BLaER1 (cell line): Measurements from ENCODE around the gene COL26A1.
A peak's percentile ranks its signal among the peaks of the same experiment; 100 is the strongest.
"Not testable (repeated sequence)": the region's sequence is repeated elsewhere in the genome, so short reads cannot be mapped to it uniquely, and the experiment has no call there.

Source experiments
- H3K27ac ChIP-seq: shearing (Covaris generic); formaldehyde crosslinking; 2 replicates; pipeline ENCODE4 v1.8.1; 2022
- H3K27me3 ChIP-seq: shearing (Covaris generic); formaldehyde crosslinking; 2 replicates; pipeline ENCODE4 v1.8.1; 2022
- H3K36me3 ChIP-seq: shearing (Covaris generic); formaldehyde crosslinking; 2 replicates; pipeline ENCODE4 v1.8.1; 2022
- H3K4me1 ChIP-seq: shearing (Covaris generic); formaldehyde crosslinking; 2 replicates; pipeline ENCODE4 v1.8.1; 2022
- H3K4me2 ChIP-seq: shearing (Covaris generic); formaldehyde crosslinking; 2 replicates; pipeline ENCODE4 v1.8.1; 2022
- H3K4me3 ChIP-seq: shearing (Covaris generic); formaldehyde crosslinking; 2 replicates; pipeline ENCODE4 v1.8.1; 2022
- H3K9ac ChIP-seq: shearing (Covaris generic); formaldehyde crosslinking; 2 replicates; pipeline ENCODE4 v1.8.1; 2022
- H3K9me3 ChIP-seq: shearing (Covaris generic); formaldehyde crosslinking; 2 replicates; pipeline ENCODE4 v1.8.1; 2022
- H4K20me1 ChIP-seq: shearing (Covaris generic); formaldehyde crosslinking; 2 replicates; pipeline ENCODE4 v1.8.1; 2022
- Cebpa-rat ChIP-seq: shearing (Covaris generic); IDR thresholded peaks from 2 replicates; pipeline ENCODE4 v1.8.1; 2022

The COL26A1 gene

DNA sequence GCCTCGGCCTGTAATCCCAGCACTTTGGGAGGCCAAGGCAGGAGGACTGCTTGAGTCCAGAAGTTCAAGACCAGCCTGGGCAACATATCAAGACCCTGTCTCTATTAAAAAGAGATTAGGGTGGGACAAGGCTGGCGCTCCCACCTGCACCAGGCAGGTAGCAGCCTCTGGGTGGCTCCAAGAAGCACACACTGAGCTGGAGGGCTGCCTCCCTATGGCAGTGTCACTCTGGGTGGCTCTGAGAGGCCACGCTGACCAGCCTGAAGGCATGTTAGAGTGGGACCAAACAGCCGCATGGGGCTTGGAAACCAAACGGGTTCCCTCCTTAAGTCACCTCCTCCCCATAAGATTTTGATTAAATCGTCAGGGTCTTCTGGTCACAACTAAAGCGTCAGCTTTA is 19.8 kb upstream of the COL26A1 start:
- no peak for TF ChIP-seq Cebpa-rat
- H3K4me1 ChIP-seq = peaks cover 5% of the 10 kb centered on the region; the same call in 1 of the 2 replicates
- H4K20me1 ChIP-seq = no peaks in the 10 kb centered on the region
- no peak overlapping the region for H3K27ac ChIP-seq
- H3K9ac ChIP-seq = no peak overlapping the region
- H3K4me2 ChIP-seq = no peak overlapping the region
- no peaks in the 10 kb centered on the region for H3K36me3 ChIP-seq
- H3K9me3 ChIP-seq = no peaks in the 10 kb centered on the region
- no peak overlapping the region for H3K4me3 ChIP-seq
- H3K27me3 ChIP-seq = no peaks in the 10 kb centered on the region

DNA sequence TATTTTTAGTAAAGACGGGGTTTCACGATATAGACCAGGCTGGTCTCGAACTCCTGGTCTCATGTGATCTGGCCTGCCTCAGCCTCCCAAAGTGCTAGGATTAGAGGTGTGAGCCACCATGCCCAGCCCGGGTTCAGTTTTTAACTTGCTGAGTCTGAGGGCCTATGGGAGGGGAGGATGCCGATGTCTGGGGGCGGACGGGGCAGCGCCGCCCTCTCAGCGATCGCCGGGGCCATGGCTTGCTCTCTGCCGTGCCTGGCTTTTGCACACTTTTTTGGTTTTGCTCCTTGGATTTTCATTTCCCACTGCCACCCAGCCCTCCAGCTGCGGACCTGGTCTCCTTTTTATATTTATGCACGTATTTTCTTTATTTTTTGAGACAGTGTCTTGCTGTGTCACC is 15.2 kb upstream of the COL26A1 start:
- Histone ChIP-seq H3K27me3 (no peaks in the 10 kb centered on the region), H3K4me3 (no peak overlapping the region), H4K20me1 (no peaks in the 10 kb centered on the region), H3K4me1 (peaks cover 10% of the 10 kb centered on the region; the same call in 1 of the 2 replicates), H3K27ac (no peak overlapping the region), H3K9ac (no peak overlapping the region), H3K36me3 (no peaks in the 10 kb centered on the region), H3K4me2 (peak overlapping the region; percentile 40), H3K9me3 (no peaks in the 10 kb centered on the region)
- TF ChIP-seq Cebpa-rat = no peak

DNA sequence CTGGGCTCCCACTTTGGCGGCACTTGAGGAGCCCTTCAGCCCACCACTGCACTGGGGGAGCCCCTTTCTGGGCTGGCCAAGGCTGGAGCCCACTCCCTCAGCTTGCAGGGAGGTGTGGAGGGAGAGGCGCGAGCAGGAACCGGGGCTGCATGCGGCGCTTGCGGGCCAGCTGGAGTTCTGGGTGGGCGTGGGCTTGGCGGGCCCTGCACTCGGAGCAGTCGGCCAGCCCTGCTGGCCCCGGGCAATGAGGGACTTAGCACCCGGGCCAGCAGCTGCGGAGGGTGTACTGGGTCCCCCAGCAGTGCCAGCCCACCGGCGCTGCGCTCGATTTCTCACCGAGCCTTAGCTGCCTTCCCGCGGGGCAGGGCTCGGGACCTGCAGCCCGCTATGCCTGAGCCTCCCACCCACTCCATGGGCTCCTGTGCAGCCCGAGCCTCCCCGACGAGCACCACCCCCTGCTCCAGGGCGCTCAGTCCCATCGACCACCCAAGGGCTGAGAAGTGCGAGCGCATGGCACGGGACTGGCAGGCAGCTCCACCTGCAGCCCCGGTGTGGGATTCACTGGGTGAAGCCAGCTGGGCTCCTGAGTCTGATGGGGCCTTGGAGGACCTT is 14.1 kb upstream of the COL26A1 start:
- not testable (repeated sequence) for H3K27ac ChIP-seq, H3K4me3 ChIP-seq, H3K27me3 ChIP-seq, H4K20me1 ChIP-seq, H3K9me3 ChIP-seq, H3K9ac ChIP-seq, H3K4me1 ChIP-seq, H3K36me3 ChIP-seq
- H3K4me2 ChIP-seq = peak overlapping the region; percentile 40

DNA sequence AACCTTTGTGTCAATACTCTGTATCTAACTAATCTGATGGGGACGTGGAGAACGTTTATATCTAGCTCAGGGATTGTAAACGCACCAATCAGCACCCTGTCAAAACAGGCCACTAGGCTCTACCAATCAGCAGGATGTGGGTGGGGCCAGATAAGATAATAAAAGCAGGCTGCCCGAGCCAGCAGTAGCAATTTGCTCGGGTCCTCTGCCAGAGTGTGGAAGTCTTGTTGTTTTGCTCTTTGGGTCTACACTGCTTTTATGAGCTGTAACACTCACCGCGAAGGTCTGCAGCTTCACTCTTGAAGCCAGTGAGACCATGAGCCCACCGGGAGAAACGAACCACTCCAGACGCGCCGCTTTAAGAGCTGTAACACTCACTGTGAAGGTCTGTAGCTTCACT is 13.4 kb upstream of the COL26A1 start:
- not testable (repeated sequence) for H3K27me3 ChIP-seq, H3K4me2 ChIP-seq, H3K9ac ChIP-seq, H4K20me1 ChIP-seq, H3K9me3 ChIP-seq, H3K4me1 ChIP-seq, H3K27ac ChIP-seq, H3K36me3 ChIP-seq, H3K4me3 ChIP-seq

DNA sequence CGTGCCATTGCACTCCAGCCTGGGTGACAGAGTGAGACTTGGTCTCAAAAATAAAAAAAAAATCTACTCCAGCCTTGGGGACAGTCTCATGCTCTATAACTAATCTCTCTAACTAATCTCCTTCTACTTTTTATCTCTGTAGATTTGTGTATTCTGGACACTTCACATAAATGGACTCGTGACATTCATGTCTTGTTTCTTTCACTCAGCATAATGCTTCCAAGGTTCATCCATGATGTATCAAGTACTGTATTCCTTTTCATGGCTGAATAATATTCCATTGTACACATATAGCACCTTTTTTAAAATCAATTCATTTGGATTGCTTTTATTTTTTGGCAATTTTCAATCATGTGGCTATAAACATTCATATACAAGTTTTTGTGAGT is 9.8 kb upstream of the COL26A1 start:
- Histone ChIP-seq H3K9ac (no peak overlapping the region), H3K4me3 (no peak overlapping the region), H3K4me2 (no peak overlapping the region), H3K36me3 (no peaks in the 10 kb centered on the region), H3K9me3 (no peaks in the 10 kb centered on the region), H3K27me3 (no peaks in the 10 kb centered on the region), H3K4me1 (peaks cover 4% of the 10 kb centered on the region; the same call in 1 of the 2 replicates), H4K20me1 (no peaks in the 10 kb centered on the region), H3K27ac (no peak overlapping the region)
- no peak for TF ChIP-seq Cebpa-rat

DNA sequence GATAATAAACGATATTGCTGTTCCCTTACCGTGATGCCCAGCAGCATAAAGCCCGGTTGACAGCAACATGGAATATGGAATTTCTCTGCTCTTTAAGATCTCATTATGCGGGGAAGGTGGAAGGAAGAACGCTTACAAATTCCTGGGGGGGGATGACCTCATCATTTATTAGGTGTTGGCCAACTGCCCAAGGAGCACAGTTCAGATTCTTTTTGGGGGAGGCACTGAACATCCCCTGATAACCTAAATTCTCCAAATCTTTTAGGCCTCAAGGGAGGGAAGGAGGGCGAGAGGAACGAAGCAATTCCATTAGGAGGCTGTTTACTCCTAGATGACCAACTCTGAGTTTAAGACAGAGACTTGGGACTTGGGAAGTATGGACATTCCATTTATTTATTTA is 5.2 kb upstream of the COL26A1 start:
- Histone ChIP-seq H4K20me1 (no peaks in the 10 kb centered on the region), H3K4me3 (no peak overlapping the region), H3K4me2 (no peak overlapping the region), H3K27me3 (peaks cover 12% of the 10 kb centered on the region), H3K9me3 (no peaks in the 10 kb centered on the region), H3K9ac (no peak overlapping the region), H3K27ac (no peak overlapping the region), H3K4me1 (no peaks in the 10 kb centered on the region), H3K36me3 (no peaks in the 10 kb centered on the region)
- no peak for TF ChIP-seq Cebpa-rat

DNA sequence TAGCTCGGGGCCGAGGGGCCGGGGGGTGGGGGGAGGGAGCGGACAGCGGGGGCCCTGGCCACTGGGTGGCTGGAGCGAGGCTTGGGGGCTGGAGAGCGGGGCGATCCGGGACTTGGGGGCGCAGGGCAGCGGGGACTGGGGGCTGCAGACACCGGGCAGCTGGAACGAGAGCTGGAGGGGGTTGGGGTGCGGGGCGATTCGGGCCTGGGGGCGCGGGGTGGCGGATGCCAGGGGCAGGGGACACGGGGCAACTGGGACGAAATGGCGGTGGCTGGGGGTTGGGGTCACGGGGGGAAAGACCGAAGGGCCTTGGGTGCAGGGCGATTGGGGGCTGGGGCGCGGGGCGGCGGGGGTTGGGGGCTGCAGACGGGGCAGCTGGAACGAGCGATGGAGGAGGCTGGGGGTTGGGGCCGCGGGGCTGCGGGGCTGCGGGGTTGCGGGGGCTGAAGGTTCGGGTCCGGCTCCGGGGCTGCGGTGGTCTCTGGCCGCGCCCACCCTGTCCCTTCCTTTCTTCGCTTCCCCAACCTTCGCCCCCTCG is 590 bp downstream of the COL26A1 start:
- TF ChIP-seq Cebpa-rat = no peak
- Histone ChIP-seq H4K20me1 (no peaks in the 10 kb centered on the region), H3K27ac (no peak overlapping the region), H3K4me1 (peaks cover 8% of the 10 kb centered on the region; the same call in 1 of the 2 replicates), H3K36me3 (no peaks in the 10 kb centered on the region), H3K27me3 (peaks cover 24% of the 10 kb centered on the region), H3K9me3 (no peaks in the 10 kb centered on the region), H3K4me2 (peak overlapping the region; percentile 77), H3K9ac (no peak overlapping the region), H3K4me3 (0 out of 2 replicates have a peak overlapping the region, but pooled peaks have one; percentile 12)

DNA sequence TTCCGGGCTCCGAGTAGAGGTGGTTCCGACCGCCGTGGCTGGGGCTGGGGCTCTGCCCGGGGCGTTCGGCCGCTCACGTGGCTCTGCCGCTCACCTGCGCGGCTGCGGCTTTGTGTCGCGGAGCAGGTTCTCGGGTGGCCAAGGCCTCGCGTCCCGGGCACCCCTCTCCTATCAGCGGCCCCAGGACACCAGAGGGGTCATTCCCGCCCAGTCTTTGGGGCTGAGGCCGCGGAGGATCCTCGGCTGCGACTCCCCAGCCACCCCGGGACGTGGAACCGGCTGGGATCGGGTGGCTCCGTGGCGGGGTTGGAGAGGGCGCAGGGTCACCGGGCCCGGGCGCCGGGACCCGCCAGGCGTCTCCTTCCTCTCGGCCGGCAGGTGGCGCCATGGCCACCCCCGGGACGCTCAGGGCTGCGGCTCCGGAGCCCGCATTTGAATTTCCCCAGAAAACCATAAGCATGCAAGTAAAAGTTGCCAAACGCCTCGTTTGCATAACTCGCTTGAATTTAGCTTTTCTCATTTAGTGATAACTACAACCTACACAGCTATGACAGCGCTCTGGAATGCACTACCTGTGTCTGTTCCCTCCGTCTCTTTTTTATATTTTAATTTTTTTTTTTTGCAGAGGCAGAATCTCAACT is 1.2 kb downstream of the COL26A1 start:
- Histone ChIP-seq H3K27ac (no peak overlapping the region), H3K9ac (no peak overlapping the region), H3K27me3 (peaks cover 24% of the 10 kb centered on the region), H3K36me3 (no peaks in the 10 kb centered on the region), H3K4me3 (0 out of 2 replicates have a peak overlapping the region, but pooled peaks have one; percentile 12), H3K9me3 (no peaks in the 10 kb centered on the region), H3K4me2 (peak overlapping the region; percentile 77), H3K4me1 (peaks cover 8% of the 10 kb centered on the region; the same call in 1 of the 2 replicates), H4K20me1 (no peaks in the 10 kb centered on the region)
- no peak for TF ChIP-seq Cebpa-rat

DNA sequence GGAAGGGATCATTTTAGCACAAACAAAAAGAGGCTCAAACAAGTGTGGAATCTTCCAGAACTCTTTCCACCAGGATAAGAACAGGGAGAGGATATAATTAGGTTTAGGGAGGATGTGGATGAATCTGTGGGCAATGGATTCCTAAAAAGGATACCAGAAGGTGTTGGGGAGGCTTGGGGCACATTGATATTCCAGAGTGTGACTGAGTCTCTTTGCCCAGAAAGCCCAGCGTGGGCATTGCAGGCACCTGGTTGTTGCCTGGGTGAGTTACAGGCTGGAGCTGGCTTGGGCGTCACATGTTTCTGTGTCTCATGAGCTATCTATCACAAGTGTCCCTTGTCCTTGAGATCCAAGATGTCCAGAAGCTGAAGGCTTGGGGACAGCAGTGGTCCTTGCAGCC is 3.3 kb downstream of the COL26A1 start:
- TF ChIP-seq Cebpa-rat = no peak
- Histone ChIP-seq H4K20me1 (no peaks in the 10 kb centered on the region), H3K4me1 (peaks cover 14% of the 10 kb centered on the region), H3K27me3 (peaks cover 20% of the 10 kb centered on the region), H3K27ac (no peak overlapping the region), H3K4me2 (no peak overlapping the region), H3K9ac (no peak overlapping the region), H3K9me3 (no peaks in the 10 kb centered on the region), H3K4me3 (no peak overlapping the region), H3K36me3 (no peaks in the 10 kb centered on the region)

DNA sequence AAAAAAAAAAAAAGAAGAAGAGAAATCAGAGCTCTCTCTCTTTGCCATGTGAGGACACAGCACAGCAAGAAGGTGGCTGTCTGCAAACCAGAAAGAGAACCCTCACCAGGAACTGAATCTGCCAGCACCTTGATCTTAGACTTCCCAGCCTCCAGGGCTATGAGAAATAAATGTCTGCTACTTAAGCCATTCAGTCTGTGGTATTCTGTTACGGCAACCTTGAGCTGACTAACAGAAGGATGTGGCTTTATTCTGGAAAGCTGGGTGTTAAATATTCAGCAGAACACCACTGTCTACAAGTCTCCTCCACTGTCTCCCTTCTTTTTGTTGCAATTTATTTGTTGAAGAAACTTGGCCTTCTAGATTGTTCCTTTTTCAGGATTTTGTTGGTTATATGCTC is 5.0 kb downstream of the COL26A1 start:
- no peak for TF ChIP-seq Cebpa-rat
- Histone ChIP-seq H3K9me3 (no peaks in the 10 kb centered on the region), H3K36me3 (no peaks in the 10 kb centered on the region), H3K4me2 (no peak overlapping the region), H3K4me3 (no peak overlapping the region), H3K27me3 (peaks cover 9% of the 10 kb centered on the region), H3K4me1 (peaks cover 20% of the 10 kb centered on the region), H4K20me1 (no peaks in the 10 kb centered on the region), H3K9ac (no peak overlapping the region), H3K27ac (no peak overlapping the region)
